Epithelial cell of proximal tubule (primary cell): ENCODE results near the gene TMEM150B. TPM values are rescaled to one million over a fixed set of nuclear protein-coding genes. Genes with fewer than 3 reads are reported as not detected.
A peak's percentile ranks its signal among the peaks of the same experiment; 100 is the strongest.

ENCODE experiments used
- DNase-seq: peaks from one replicate; pipeline ENCODE4 v3.0.0-alpha.2; 2011; ENCODE audit warnings: low read depth
- H3K4me3 ChIP-seq: 2 replicates; pipeline ENCODE4 v1.5.1; 2011; ENCODE audit warnings: low read depth, mild to moderate bottlenecking, low read length
- CTCF ChIP-seq: conservative IDR thresholded peaks from 2 replicates; pipeline ENCODE4 v1.5.1; 2012; ENCODE audit warnings: low read depth, mild to moderate bottlenecking, low read length
- total RNA-seq: library from RNA; depleted of rRNA; stranded (reverse); fragments of >200 nt; gene quantifications from 2 replicates; pipeline ENCODE4 v1.2.3, GENCODE V29; 2015

TMEM150B gene
- total RNA-seq, 1 donor from 2014 or later, result not detected

- no peak overlapping the region for H3K4me3 ChIP-seq
- no peak for TF ChIP-seq CTCF
- DNase-seq, result no peak
Measured at GRCh38 chr19:55362174-55362989, 37.2 kb upstream of the TMEM150B start.

- DNase-seq, result no peak
- no peak overlapping the region for H3K4me3 ChIP-seq
- no peak for TF ChIP-seq CTCF
Measured at GRCh38 chr19:55360902-55361301, 35.8 kb upstream of the TMEM150B start.

- DNase-seq, result no peak
- no peak overlapping the region for H3K4me3 ChIP-seq
- TF ChIP-seq CTCF, result no peak
Measured at GRCh38 chr19:55358943-55359908, 34.1 kb upstream of the TMEM150B start.

- TF ChIP-seq CTCF, result no peak
- no peak for DNase-seq
Measured at GRCh38 chr19:55358493-55358892, 33.4 kb upstream of the TMEM150B start.

GRCh38 chr19:55355213-55355821, 30.2 kb upstream of the TMEM150B start:
- DNase-seq, result no peak
- no peak overlapping the region for H3K4me3 ChIP-seq
- TF ChIP-seq CTCF, result no peak

More at GRCh38 chr19:55358493-55358892, 33.4 kb upstream of the TMEM150B start:
- H3K4me3 ChIP-seq, result no peak overlapping the region

GRCh38 chr19:55354698-55355212, 29.6 kb upstream of the TMEM150B start, which contains the start of gene COX6B2:
TSS of gene COX6B2 (minus strand) at chr19:55354719. CDS start at chr19:55354521, 198 bp downstream.
- TF ChIP-seq CTCF, result no peak
- DNase-seq, result no peak
- peak within 1 kb of the TSS; percentile 57 for H3K4me3 ChIP-seq
